ENCODE data around the gene SMCO2.

- TF ChIP-seq, protein P1, sequence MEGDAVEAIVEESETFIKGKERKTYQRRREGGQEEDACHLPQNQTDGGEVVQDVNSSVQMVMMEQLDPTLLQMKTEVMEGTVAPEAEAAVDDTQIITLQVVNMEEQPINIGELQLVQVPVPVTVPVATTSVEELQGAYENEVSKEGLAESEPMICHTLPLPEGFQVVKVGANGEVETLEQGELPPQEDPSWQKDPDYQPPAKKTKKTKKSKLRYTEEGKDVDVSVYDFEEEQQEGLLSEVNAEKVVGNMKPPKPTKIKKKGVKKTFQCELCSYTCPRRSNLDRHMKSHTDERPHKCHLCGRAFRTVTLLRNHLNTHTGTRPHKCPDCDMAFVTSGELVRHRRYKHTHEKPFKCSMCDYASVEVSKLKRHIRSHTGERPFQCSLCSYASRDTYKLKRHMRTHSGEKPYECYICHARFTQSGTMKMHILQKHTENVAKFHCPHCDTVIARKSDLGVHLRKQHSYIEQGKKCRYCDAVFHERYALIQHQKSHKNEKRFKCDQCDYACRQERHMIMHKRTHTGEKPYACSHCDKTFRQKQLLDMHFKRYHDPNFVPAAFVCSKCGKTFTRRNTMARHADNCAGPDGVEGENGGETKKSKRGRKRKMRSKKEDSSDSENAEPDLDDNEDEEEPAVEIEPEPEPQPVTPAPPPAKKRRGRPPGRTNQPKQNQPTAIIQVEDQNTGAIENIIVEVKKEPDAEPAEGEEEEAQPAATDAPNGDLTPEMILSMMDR (IDR thresholded peaks at IDR 0.05; ENCODE audit: low read depth, low read length, poor library complexity, severe bottlenecking), result no peak
- TF ChIP-seq EZH2phosphoT487 (IDR thresholded peaks at IDR 0.05; ENCODE audit: borderline replicate concordance, low read length), result no peak
Observed at GRCh38 chr12:27517546-27517945, 71.0 kb downstream of the SMCO2 start.
